GM13977 (cell line): Measurements from ENCODE around the gene IL17REL.

ENCODE experiments used
- DNase-seq: peaks from one replicate; pipeline ENCODE4 v3.0.0; 2012; ENCODE audit warnings: low spot score
- in situ Hi-C: fragments of 300-500 bp; cut with MboI; formaldehyde crosslinking; loops from one replicate; pipeline ENCODE4 v1.12.0; 2022; ENCODE audit warnings: low sequenced_read_pairs, low pct_unique_long_range_greater_than_20kb, mixed read lengths, inconsistent platforms; ENCODE audit not compliant: unreplicated experiment
- TF ChIP-seq, protein P1 (sequence below): IDR thresholded peaks from 2 replicates; pipeline ENCODE4 v1.5.1; 2012; ENCODE audit warnings: mild to moderate bottlenecking, control low read depth; ENCODE audit not compliant: insufficient read depth; ENCODE audit errors: extremely low read depth, missing control alignments

Gene IL17REL

DNA sequence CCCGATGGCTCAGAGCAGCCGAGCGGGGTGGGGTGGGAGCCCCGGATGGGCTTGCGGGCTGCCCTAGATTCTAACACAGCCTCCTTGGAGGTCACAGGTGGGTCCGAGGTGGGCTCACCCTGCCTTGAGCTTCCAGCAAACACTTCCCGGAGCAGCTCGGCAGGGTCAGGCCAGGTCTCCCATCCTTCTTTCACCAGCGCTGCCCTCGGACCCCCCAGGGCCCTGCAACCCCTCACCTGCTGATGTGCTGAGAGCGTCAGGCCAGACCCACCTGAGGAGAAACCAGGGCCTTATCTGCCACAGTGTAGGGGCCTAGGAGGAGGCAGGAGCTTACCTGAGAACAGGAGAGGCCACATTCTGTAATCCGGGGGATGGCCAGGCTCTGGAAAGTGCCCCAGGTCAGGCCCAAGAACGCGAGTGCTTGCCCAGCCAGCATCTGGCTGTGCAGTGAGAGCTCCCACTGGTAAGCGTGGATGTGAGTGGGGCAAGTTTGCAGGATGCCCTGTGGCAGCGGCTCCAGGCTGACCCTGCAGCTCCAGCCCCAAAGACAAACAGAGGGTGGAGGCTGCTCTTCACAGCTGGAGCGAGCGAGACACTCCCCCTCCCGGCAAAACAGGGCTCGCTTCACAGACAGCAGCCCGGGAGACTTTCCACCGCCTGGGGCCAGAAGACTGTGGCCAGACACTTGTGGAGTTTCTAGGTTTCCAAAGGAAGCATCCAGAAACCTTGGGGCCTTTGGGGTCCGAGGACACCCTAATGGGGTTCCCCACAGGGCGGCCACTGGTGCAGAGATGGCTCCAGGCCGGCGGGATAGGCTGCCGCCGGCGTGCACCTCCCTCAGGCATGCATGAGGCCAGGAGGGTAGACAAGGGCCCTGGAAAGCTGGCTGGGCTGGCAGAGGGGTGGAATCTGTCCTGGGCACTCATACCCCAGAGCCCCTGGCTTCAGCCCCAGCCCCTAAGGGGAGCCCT is at the start of gene IL17REL:
Gene IL17REL, minus strand, starts transcription at position 555 of the 971 bp plus-strand sequence. Its CDS starts 119 bp downstream, at position 436.
- TF ChIP-seq, protein P1, sequence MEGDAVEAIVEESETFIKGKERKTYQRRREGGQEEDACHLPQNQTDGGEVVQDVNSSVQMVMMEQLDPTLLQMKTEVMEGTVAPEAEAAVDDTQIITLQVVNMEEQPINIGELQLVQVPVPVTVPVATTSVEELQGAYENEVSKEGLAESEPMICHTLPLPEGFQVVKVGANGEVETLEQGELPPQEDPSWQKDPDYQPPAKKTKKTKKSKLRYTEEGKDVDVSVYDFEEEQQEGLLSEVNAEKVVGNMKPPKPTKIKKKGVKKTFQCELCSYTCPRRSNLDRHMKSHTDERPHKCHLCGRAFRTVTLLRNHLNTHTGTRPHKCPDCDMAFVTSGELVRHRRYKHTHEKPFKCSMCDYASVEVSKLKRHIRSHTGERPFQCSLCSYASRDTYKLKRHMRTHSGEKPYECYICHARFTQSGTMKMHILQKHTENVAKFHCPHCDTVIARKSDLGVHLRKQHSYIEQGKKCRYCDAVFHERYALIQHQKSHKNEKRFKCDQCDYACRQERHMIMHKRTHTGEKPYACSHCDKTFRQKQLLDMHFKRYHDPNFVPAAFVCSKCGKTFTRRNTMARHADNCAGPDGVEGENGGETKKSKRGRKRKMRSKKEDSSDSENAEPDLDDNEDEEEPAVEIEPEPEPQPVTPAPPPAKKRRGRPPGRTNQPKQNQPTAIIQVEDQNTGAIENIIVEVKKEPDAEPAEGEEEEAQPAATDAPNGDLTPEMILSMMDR = no peak
- no peak for DNase-seq
- in situ Hi-C loops = no loop called here

GRCh38 chr22:50061824-50062355 is 49.3 kb upstream of the IL17REL start:
- no peak for DNase-seq
- TF ChIP-seq, protein P1 = no peak
- in situ Hi-C loops = no loop called here

- TF ChIP-seq, protein P1 = no peak
- in situ Hi-C loops = no loop called here
- DNase-seq = no peak
These were observed 48.7 kb upstream of the IL17REL start for GRCh38 chr22:50061141-50061823.

- TF ChIP-seq, protein P1 = no peak
- no peak for DNase-seq
- in situ Hi-C loops = no loop called here
These were observed 48.0 kb upstream of the IL17REL start for GRCh38 chr22:50060441-50061140.

DNA sequence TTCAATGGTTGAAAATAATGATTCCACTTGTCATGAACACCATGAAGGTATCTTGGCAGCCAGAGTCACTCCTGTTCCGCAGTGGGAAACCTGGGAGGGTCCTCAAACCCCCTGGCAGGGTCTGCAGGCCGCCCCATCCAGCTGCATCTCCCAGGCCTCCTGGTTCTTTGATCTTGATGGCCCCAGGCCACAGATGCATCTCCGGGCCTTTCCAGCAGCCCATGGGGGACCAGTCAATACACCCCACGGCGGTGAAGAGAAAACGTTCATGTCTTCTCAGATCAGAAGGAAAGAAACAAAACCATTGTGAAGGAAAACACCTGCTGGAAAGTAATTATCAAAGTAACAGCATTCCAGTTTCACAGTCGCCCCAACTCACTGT is 47.3 kb upstream of the IL17REL start:
- TF ChIP-seq, protein P1 = no peak
- in situ Hi-C loops = no loop called here
- DNase-seq = no peak
